Measurements from ENCODE around the gene VAV1.
A peak's percentile ranks its signal among the peaks of the same experiment; 100 is the strongest.

The VAV1 gene

GRCh38 chr19:6802336-6803035 lies 30.0 kb downstream of the VAV1 start:
- H3K4ac ChIP-seq (ENCODE audit: low read depth in 1 of 2, low read length in 2 of 2): no peak overlapping the region
- H3K4me1 ChIP-seq (ENCODE audit: control insufficient read depth, insufficient read depth, low read depth, low read length): peaks cover 6% of the 10 kb centered on the region
- no peak overlapping the region for H4K91ac ChIP-seq (ENCODE audit: low read length)
- H2AFZ ChIP-seq (ENCODE audit: low read depth, low read length): no peak overlapping the region
- peaks cover 0 to 16% of the 10 kb centered on the region in 2 experiments for H3K27me3 ChIP-seq (ENCODE audit: control insufficient read depth in 1 of 2, insufficient read depth in 1 of 2, low read length in 2 of 2)
- H2BK15ac ChIP-seq (ENCODE audit: low read depth, poor library complexity, severe bottlenecking): no peak overlapping the region
- H2BK120ac ChIP-seq (ENCODE audit: low read depth, low read length): no peak overlapping the region
- no peak overlapping the region for H4K8ac ChIP-seq (ENCODE audit: low read length)
- no peak overlapping the region for H2AK5ac ChIP-seq (ENCODE audit: low read length, severe bottlenecking)
- no peak overlapping the region for H2BK5ac ChIP-seq (ENCODE audit: low read depth, low read length, poor library complexity, severe bottlenecking)
- 62% methylated on average over 8 of the region's 9 CpGs for WGBS
- no peak overlapping the region for H3K4me3 ChIP-seq (ENCODE audit: insufficient read depth in 1 of 2, low read depth in 1 of 2, low read length in 2 of 2)
- H3K14ac ChIP-seq (ENCODE audit: low read length in 2 of 2): no peak overlapping the region
- H3K4me2 ChIP-seq (ENCODE audit: low read length, poor library complexity, severe bottlenecking): no peak overlapping the region
- H3K27ac ChIP-seq (ENCODE audit: low read length, poor library complexity, severe bottlenecking): no peak overlapping the region
- DNase-seq: no peak
- no peaks in the 10 kb centered on the region for H3K79me1 ChIP-seq (replicated peaks; ENCODE audit: low read length, poor library complexity, severe bottlenecking)
- no peak overlapping the region for H3K23ac ChIP-seq (ENCODE audit: low read length in 2 of 2)
- no peaks in the 10 kb centered on the region for H3K9me3 ChIP-seq (ENCODE audit: control insufficient read depth, low read length)
- no peak overlapping the region for H3K18ac ChIP-seq (ENCODE audit: low read depth in 1 of 2, low read length in 2 of 2)
- no peak overlapping the region for H3K9ac ChIP-seq (ENCODE audit: low read length)
- no peak overlapping the region for H2BK12ac ChIP-seq (ENCODE audit: low read length in 2 of 2)
- no peaks in the 10 kb centered on the region for H3K36me3 ChIP-seq (ENCODE audit: control insufficient read depth in 1 of 2, insufficient read depth in 2 of 2, low read depth in 1 of 2, low read length in 2 of 2)

- H2AK5ac ChIP-seq (ENCODE audit: low read length, severe bottlenecking): no peak overlapping the region
- peaks cover 6% of the 10 kb centered on the region for H3K4me1 ChIP-seq (ENCODE audit: control insufficient read depth, insufficient read depth, low read depth, low read length)
- H2BK120ac ChIP-seq (ENCODE audit: low read depth, low read length): no peak overlapping the region
- no peak overlapping the region for H3K23ac ChIP-seq (ENCODE audit: low read length in 2 of 2)
- H3K27me3 ChIP-seq (ENCODE audit: control insufficient read depth in 1 of 2, insufficient read depth in 1 of 2, low read length in 2 of 2): peaks cover 0 to 16% of the 10 kb centered on the region in 2 experiments
- H4K8ac ChIP-seq (ENCODE audit: low read length): no peak overlapping the region
- 84% methylated on average over 7 of the region's 8 CpGs for WGBS
- no peak overlapping the region for H3K18ac ChIP-seq (ENCODE audit: low read depth in 1 of 2, low read length in 2 of 2)
- H3K14ac ChIP-seq (ENCODE audit: low read length in 2 of 2): no peak overlapping the region
- no peaks in the 10 kb centered on the region for H3K79me1 ChIP-seq (replicated peaks; ENCODE audit: low read length, poor library complexity, severe bottlenecking)
- H3K4ac ChIP-seq (ENCODE audit: low read depth in 1 of 2, low read length in 2 of 2): no peak overlapping the region
- no peak overlapping the region for H3K4me2 ChIP-seq (ENCODE audit: low read length, poor library complexity, severe bottlenecking)
- no peak overlapping the region for H2AFZ ChIP-seq (ENCODE audit: low read depth, low read length)
- no peak overlapping the region for H3K9ac ChIP-seq (ENCODE audit: low read length)
- H2BK12ac ChIP-seq (ENCODE audit: low read length in 2 of 2): no peak overlapping the region
- DNase-seq: no peak
- no peak overlapping the region for H3K27ac ChIP-seq (ENCODE audit: low read length, poor library complexity, severe bottlenecking)
- no peak overlapping the region for H2BK15ac ChIP-seq (ENCODE audit: low read depth, poor library complexity, severe bottlenecking)
- no peak overlapping the region for H4K91ac ChIP-seq (ENCODE audit: low read length)
- no peaks in the 10 kb centered on the region for H3K9me3 ChIP-seq (ENCODE audit: control insufficient read depth, low read length)
- H2BK5ac ChIP-seq (ENCODE audit: low read depth, low read length, poor library complexity, severe bottlenecking): no peak overlapping the region
- no peak overlapping the region for H3K4me3 ChIP-seq (ENCODE audit: insufficient read depth in 1 of 2, low read depth in 1 of 2, low read length in 2 of 2)
- H3K36me3 ChIP-seq (ENCODE audit: control insufficient read depth in 1 of 2, insufficient read depth in 2 of 2, low read depth in 1 of 2, low read length in 2 of 2): no peaks in the 10 kb centered on the region
Observed at GRCh38 chr19:6803036-6803404, 30.5 kb downstream of the VAV1 start.

- H4K91ac ChIP-seq (ENCODE audit: low read length): no peak overlapping the region
- no peaks in the 10 kb centered on the region for H3K79me1 ChIP-seq (replicated peaks; ENCODE audit: low read length, poor library complexity, severe bottlenecking)
- no peak overlapping the region for H3K27ac ChIP-seq (ENCODE audit: low read length, poor library complexity, severe bottlenecking)
- H4K8ac ChIP-seq (ENCODE audit: low read length): no peak overlapping the region
- H3K9ac ChIP-seq (ENCODE audit: low read length): no peak overlapping the region
- peaks cover 4% of the 10 kb centered on the region for H3K9me3 ChIP-seq (ENCODE audit: control insufficient read depth, low read length)
- no peak overlapping the region for H3K23ac ChIP-seq (ENCODE audit: low read length in 2 of 2)
- DNase-seq: no peak
- H2AFZ ChIP-seq (ENCODE audit: low read depth, low read length): no peak overlapping the region
- no peak overlapping the region for H3K4me2 ChIP-seq (ENCODE audit: low read length, poor library complexity, severe bottlenecking)
- no peak overlapping the region for H2AK5ac ChIP-seq (ENCODE audit: low read length, severe bottlenecking)
- H2BK5ac ChIP-seq (ENCODE audit: low read depth, low read length, poor library complexity, severe bottlenecking): no peak overlapping the region
- no peaks in the 10 kb centered on the region for H3K36me3 ChIP-seq (ENCODE audit: control insufficient read depth in 1 of 2, insufficient read depth in 2 of 2, low read depth in 1 of 2, low read length in 2 of 2)
- no peak overlapping the region for H3K14ac ChIP-seq (ENCODE audit: low read length in 2 of 2)
- no peak overlapping the region for H3K18ac ChIP-seq (ENCODE audit: low read depth in 1 of 2, low read length in 2 of 2)
- peaks cover 1% of the 10 kb centered on the region for H3K4me1 ChIP-seq (ENCODE audit: control insufficient read depth, insufficient read depth, low read depth, low read length)
- H3K27me3 ChIP-seq (ENCODE audit: control insufficient read depth in 1 of 2, insufficient read depth in 1 of 2, low read length in 2 of 2): peaks cover 0 to 19% of the 10 kb centered on the region in 2 experiments
- WGBS: 89% methylated on average over 3 of the region's 4 CpGs
- H2BK12ac ChIP-seq (ENCODE audit: low read length in 2 of 2): no peak overlapping the region
- no peak overlapping the region for H2BK120ac ChIP-seq (ENCODE audit: low read depth, low read length)
- no peak overlapping the region for H2BK15ac ChIP-seq (ENCODE audit: low read depth, poor library complexity, severe bottlenecking)
- no peak overlapping the region for H3K4me3 ChIP-seq (ENCODE audit: insufficient read depth in 1 of 2, low read depth in 1 of 2, low read length in 2 of 2)
- no peak overlapping the region for H3K4ac ChIP-seq (ENCODE audit: low read depth in 1 of 2, low read length in 2 of 2)
Observed at GRCh38 chr19:6806488-6806887, 34.0 kb downstream of the VAV1 start.

- Histone ChIP-seq H2BK15ac (ENCODE audit: low read depth, poor library complexity, severe bottlenecking) (no peak overlapping the region), H3K4me1 (ENCODE audit: control insufficient read depth, insufficient read depth, low read depth, low read length) (no peaks in the 10 kb centered on the region), H3K27ac (ENCODE audit: low read length, poor library complexity, severe bottlenecking) (no peak overlapping the region), H4K91ac (ENCODE audit: low read length) (peak overlapping the region; percentile 50), H3K4ac (ENCODE audit: low read depth in 1 of 2, low read length in 2 of 2) (no peak overlapping the region), H2AFZ (ENCODE audit: low read depth, low read length) (no peak overlapping the region), H2AK5ac (ENCODE audit: low read length, severe bottlenecking) (no peak overlapping the region), H2BK12ac (ENCODE audit: low read length in 2 of 2) (no peak overlapping the region), H3K79me1 (replicated peaks; ENCODE audit: low read length, poor library complexity, severe bottlenecking) (no peaks in the 10 kb centered on the region), H3K14ac (ENCODE audit: low read length in 2 of 2) (no peak overlapping the region), H3K27me3 (ENCODE audit: control insufficient read depth in 1 of 2, insufficient read depth in 1 of 2, low read length in 2 of 2) (peaks cover 0 to 19% of the 10 kb centered on the region in 2 experiments), H3K9me3 (ENCODE audit: control insufficient read depth, low read length) (peaks cover 4% of the 10 kb centered on the region), H2BK120ac (ENCODE audit: low read depth, low read length) (no peak overlapping the region), H3K4me3 (ENCODE audit: insufficient read depth in 1 of 2, low read depth in 1 of 2, low read length in 2 of 2) (no peak overlapping the region), H3K4me2 (ENCODE audit: low read length, poor library complexity, severe bottlenecking) (no peak overlapping the region), H3K18ac (ENCODE audit: low read depth in 1 of 2, low read length in 2 of 2) (no peak overlapping the region), H4K8ac (ENCODE audit: low read length) (no peak overlapping the region), H3K36me3 (ENCODE audit: control insufficient read depth in 1 of 2, insufficient read depth in 2 of 2, low read depth in 1 of 2, low read length in 2 of 2) (no peaks in the 10 kb centered on the region), H3K9ac (ENCODE audit: low read length) (no peak overlapping the region), H2BK5ac (ENCODE audit: low read depth, low read length, poor library complexity, severe bottlenecking) (no peak overlapping the region), H3K23ac (ENCODE audit: low read length in 2 of 2) (no peak overlapping the region)
- DNase-seq: no peak
- 81% methylated on average over 5 of the region's 5 CpGs for WGBS
Observed at GRCh38 chr19:6807291-6807690, 34.8 kb downstream of the VAV1 start.
